ENCODE measurements around the gene CMTM3.
"Not testable (repeated sequence)": the region's sequence is repeated elsewhere in the genome, so short reads cannot be mapped to it uniquely, and the experiment has no call there.

The CMTM3 gene

GRCh38 chr16:66604376-66605176 is at the start of gene CMTM3:
Gene CMTM3, plus strand, starts transcription at chr16:66604704. Its CDS starts 102 bp downstream, at chr16:66604806.
- DNase-seq (ENCODE audit: low read depth), result peak; percentile 40

GRCh38 chr16:66560107-66560506 is 44.4 kb upstream of the CMTM3 start:
- no peak for DNase-seq (ENCODE audit: low read depth)

GRCh38 chr16:66561381-66562080 is 43.0 kb upstream of the CMTM3 start:
- no peak for DNase-seq (ENCODE audit: low read depth)

GRCh38 chr16:66562409-66562808 is 42.1 kb upstream of the CMTM3 start:
- DNase-seq (ENCODE audit: low read depth), result no peak

GRCh38 chr16:66562986-66563385 is 41.5 kb upstream of the CMTM3 start:
- DNase-seq (ENCODE audit: low read depth), result no peak

GRCh38 chr16:66563574-66564334 is 40.8 kb upstream of the CMTM3 start:
- no peak for DNase-seq (ENCODE audit: low read depth)

GRCh38 chr16:66566051-66566901 is 38.2 kb upstream of the CMTM3 start, which contains the start of gene CMTM1:
Gene CMTM1, plus strand, starts transcription at chr16:66566439. Its CDS starts 75 bp downstream, at chr16:66566514.
- no peak for DNase-seq (ENCODE audit: low read depth)

GRCh38 chr16:66567270-66567669 is 37.2 kb upstream of the CMTM3 start:
- not testable (repeated sequence) for DNase-seq (ENCODE audit: low read depth)

- DNase-seq (ENCODE audit: low read depth), result peak; percentile 56
These were observed 36.1 kb upstream of the CMTM3 start for GRCh38 chr16:66568355-66568754.

- peak; percentile 67 for DNase-seq (ENCODE audit: low read depth)
These were observed 35.4 kb upstream of the CMTM3 start for GRCh38 chr16:66569131-66569530.

GRCh38 chr16:66569827-66570405 is 34.6 kb upstream of the CMTM3 start:
- peak; percentile 86 for DNase-seq (ENCODE audit: low read depth)

GRCh38 chr16:66572356-66572755 is 32.1 kb upstream of the CMTM3 start:
- no peak for DNase-seq (ENCODE audit: low read depth)

GRCh38 chr16:66574081-66574480 is 30.4 kb upstream of the CMTM3 start:
- DNase-seq (ENCODE audit: low read depth), result peak; percentile 56

GRCh38 chr16:66574531-66574930 is 30.0 kb upstream of the CMTM3 start:
- DNase-seq (ENCODE audit: low read depth), result no peak

GRCh38 chr16:66575060-66575459 is 29.4 kb upstream of the CMTM3 start:
- DNase-seq (ENCODE audit: low read depth), result no peak

- DNase-seq (ENCODE audit: low read depth), result no peak
These were observed 28.2 kb upstream of the CMTM3 start for GRCh38 chr16:66576296-66576695.

- no peak for DNase-seq (ENCODE audit: low read depth)
These were observed 25.6 kb upstream of the CMTM3 start, which contains the start of gene CMTM2 for GRCh38 chr16:66578651-66579531. Gene CMTM2, plus strand, starts transcription at chr16:66579463. Its CDS starts 145 bp downstream, at chr16:66579608.

- peak; percentile 75 for DNase-seq (ENCODE audit: low read depth)
These were observed 23.8 kb upstream of the CMTM3 start for GRCh38 chr16:66580605-66581209.

- DNase-seq (ENCODE audit: low read depth), result peak; percentile 39
These were observed 23.1 kb upstream of the CMTM3 start for GRCh38 chr16:66581246-66581952.

All from amniotic epithelial cell (primary cell).